ENCODE measurements around the gene MDP1.

The MDP1 gene

GRCh38 chr14:24215495-24216344 is at the start of gene MDP1:
MDP1 (minus strand) TSS chr14:24216066; CDS start chr14:24215955, 111 bp downstream.
- DNase-seq (ENCODE audit: low read depth) = peak; percentile 91
- peak within 1 kb of the TSS; percentile 64 for H3K4me3 ChIP-seq (ENCODE audit: low read length)
- TF ChIP-seq CTCF (IDR thresholded peaks at IDR 0.05; ENCODE audit: insufficient read depth, low read depth, low read length, missing control alignments) = peak; percentile 54

GRCh38 chr14:24264298-24264697 is 48.4 kb upstream of the MDP1 start:
- peak overlapping the region; percentile 55 for H3K4me3 ChIP-seq (ENCODE audit: low read length)
- no peak for TF ChIP-seq CTCF (IDR thresholded peaks at IDR 0.05; ENCODE audit: insufficient read depth, low read depth, low read length, missing control alignments)
- peak; percentile 89 for DNase-seq (ENCODE audit: low read depth)

GRCh38 chr14:24263848-24264247 is 48.0 kb upstream of the MDP1 start:
- H3K4me3 ChIP-seq (ENCODE audit: low read length) = peak overlapping the region; percentile 55
- TF ChIP-seq CTCF (IDR thresholded peaks at IDR 0.05; ENCODE audit: insufficient read depth, low read depth, low read length, missing control alignments) = no peak
- peak; percentile 70 for DNase-seq (ENCODE audit: low read depth)

DNA sequence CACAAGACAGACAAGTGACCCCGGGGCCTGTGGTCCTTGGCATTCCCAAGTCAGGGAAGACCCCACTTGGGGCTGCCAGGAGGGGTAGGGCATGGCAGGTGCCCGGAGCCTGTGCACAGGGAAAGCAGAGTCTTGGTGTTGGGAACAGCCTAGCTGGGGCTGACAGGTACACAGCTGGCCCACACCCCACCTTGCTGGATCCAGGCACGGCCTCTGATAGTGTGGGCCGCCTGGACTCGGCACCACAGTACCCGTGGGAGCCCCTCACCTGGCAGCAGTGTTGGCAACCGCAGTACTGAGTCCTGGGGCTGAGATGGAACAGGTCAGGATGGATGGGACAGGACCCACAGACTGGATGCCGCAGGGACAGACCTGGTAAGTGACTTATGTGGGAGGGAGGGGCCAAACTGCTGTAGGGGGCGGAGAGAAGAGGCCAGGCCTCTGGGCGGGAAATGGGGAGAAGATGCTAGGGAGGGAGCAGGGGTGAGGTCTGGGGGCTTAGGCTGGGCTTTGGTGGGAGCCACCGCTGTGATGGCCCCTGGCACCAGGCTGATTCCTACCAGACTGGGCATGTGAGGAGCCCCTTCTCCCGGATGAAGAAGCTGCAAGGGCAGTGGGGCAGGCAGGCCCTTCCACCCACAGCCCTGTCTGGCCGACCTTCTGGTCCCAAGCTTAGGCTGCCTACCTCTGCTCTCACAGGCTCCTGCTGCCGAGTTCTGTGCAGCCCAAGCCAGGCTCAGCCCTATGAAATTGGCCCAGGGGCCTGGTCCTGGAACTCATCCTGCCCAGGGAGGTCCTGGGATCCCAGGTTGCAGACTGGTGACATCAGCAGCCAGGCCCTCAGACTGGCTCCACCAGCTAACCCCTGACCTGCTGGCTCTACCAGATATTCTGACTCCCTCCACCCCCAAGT is 47.2 kb upstream of the MDP1 start, which contains the start of gene TGM1:
Gene TGM1 (minus strand): TSS at position 357 of the 913 bp plus-strand sequence. CDS start 825 bp downstream, outside the sequence.
- TF ChIP-seq CTCF (IDR thresholded peaks at IDR 0.05; ENCODE audit: insufficient read depth, low read depth, low read length, missing control alignments) = no peak
- DNase-seq (ENCODE audit: low read depth) = peak; percentile 41
- H3K4me3 ChIP-seq (ENCODE audit: low read length) = peak within 1 kb of the TSS; percentile 55

- peak overlapping the region; percentile 55 for H3K4me3 ChIP-seq (ENCODE audit: low read length)
- no peak for DNase-seq (ENCODE audit: low read depth)
- no peak for TF ChIP-seq CTCF (IDR thresholded peaks at IDR 0.05; ENCODE audit: insufficient read depth, low read depth, low read length, missing control alignments)
Observed at GRCh38 chr14:24261969-24262327, 46.1 kb upstream of the MDP1 start.

GRCh38 chr14:24261256-24261968 is 45.5 kb upstream of the MDP1 start:
- no peak for DNase-seq (ENCODE audit: low read depth)
- peak overlapping the region; percentile 55 for H3K4me3 ChIP-seq (ENCODE audit: low read length)
- TF ChIP-seq CTCF (IDR thresholded peaks at IDR 0.05; ENCODE audit: insufficient read depth, low read depth, low read length, missing control alignments) = no peak

Measured in epithelial cell of esophagus (primary cell).